ENCODE measurements around the gene COX19.
A peak's percentile ranks its signal among the peaks of the same experiment; 100 is the strongest.
"Not testable (repeated sequence)": the region's sequence is repeated elsewhere in the genome, so short reads cannot be mapped to it uniquely, and the experiment has no call there.

Gene COX19

GRCh38 chr7:927031-927671 is 48.2 kb downstream of the COX19 start:
- DNase-seq (ENCODE audit: low read depth, low spot score): peak; percentile 87

GRCh38 chr7:926061-927030 is 49.0 kb downstream of the COX19 start:
- no peak for DNase-seq (ENCODE audit: low read depth, low spot score)

GRCh38 chr7:925601-926000 is 49.7 kb downstream of the COX19 start:
- DNase-seq (ENCODE audit: low read depth, low spot score): no peak

GRCh38 chr7:924541-925231 is 50.7 kb downstream of the COX19 start:
- no peak for DNase-seq (ENCODE audit: low read depth, low spot score)

GRCh38 chr7:924042-924441 is 51.3 kb downstream of the COX19 start:
- DNase-seq (ENCODE audit: low read depth, low spot score): not testable (repeated sequence)

GRCh38 chr7:923108-924041 is 52.0 kb downstream of the COX19 start:
- DNase-seq (ENCODE audit: low read depth, low spot score): no peak

GRCh38 chr7:922334-923107 is 52.8 kb downstream of the COX19 start:
- no peak for DNase-seq (ENCODE audit: low read depth, low spot score)

- DNase-seq (ENCODE audit: low read depth, low spot score): no peak
These were observed 53.6 kb downstream of the COX19 start for GRCh38 chr7:921581-922333.

GRCh38 chr7:921071-921461 is 54.3 kb downstream of the COX19 start:
- DNase-seq (ENCODE audit: low read depth, low spot score): no peak

- no peak for DNase-seq (ENCODE audit: low read depth, low spot score)
These were observed 54.8 kb downstream of the COX19 start for GRCh38 chr7:920351-921070.

GRCh38 chr7:919924-920341 is 55.4 kb downstream of the COX19 start:
- no peak for DNase-seq (ENCODE audit: low read depth, low spot score)

- DNase-seq (ENCODE audit: low read depth, low spot score): no peak
These were observed 56.3 kb downstream of the COX19 start for GRCh38 chr7:919114-919442.

- no peak for DNase-seq (ENCODE audit: low read depth, low spot score)
These were observed 56.8 kb downstream of the COX19 start for GRCh38 chr7:918441-919113.

GRCh38 chr7:918118-918425 is 57.3 kb downstream of the COX19 start:
- no peak for DNase-seq (ENCODE audit: low read depth, low spot score)

- DNase-seq (ENCODE audit: low read depth, low spot score): no peak
These were observed 57.9 kb downstream of the COX19 start for GRCh38 chr7:917255-918117.

GRCh38 chr7:916291-916941 is 58.9 kb downstream of the COX19 start:
- DNase-seq (ENCODE audit: low read depth, low spot score): no peak

Data from ELF-1 (cell line).